Neural progenitor cell (in vitro differentiated cells): ENCODE data around the gene NCOR1.

Source experiments
- EZH2 ChIP-seq: fragments of 200-600 bp; sonication (generic); IDR thresholded peaks from 2 replicates; pipeline ENCODE4 v1.6.1; 2017; ENCODE audit warnings: antibody characterized with exemption, mild to moderate bottlenecking, moderate library complexity
- EZH2phosphoT487 ChIP-seq: fragments of 200-600 bp; sonication (generic); IDR thresholded peaks from 2 replicates; pipeline ENCODE4 v1.6.1; 2017; ENCODE audit warnings: antibody characterized with exemption
- TF ChIP-seq, protein P1 (sequence below): fragments of 200-600 bp; sonication (generic); IDR thresholded peaks from 2 replicates; pipeline ENCODE4 v1.5.1; 2017; ENCODE audit warnings: antibody characterized with exemption, mild to moderate bottlenecking

GRCh38 chr17:16215273-16215964 is at the start of gene NCOR1:
- no peak for TF ChIP-seq EZH2
- TF ChIP-seq, protein P1, sequence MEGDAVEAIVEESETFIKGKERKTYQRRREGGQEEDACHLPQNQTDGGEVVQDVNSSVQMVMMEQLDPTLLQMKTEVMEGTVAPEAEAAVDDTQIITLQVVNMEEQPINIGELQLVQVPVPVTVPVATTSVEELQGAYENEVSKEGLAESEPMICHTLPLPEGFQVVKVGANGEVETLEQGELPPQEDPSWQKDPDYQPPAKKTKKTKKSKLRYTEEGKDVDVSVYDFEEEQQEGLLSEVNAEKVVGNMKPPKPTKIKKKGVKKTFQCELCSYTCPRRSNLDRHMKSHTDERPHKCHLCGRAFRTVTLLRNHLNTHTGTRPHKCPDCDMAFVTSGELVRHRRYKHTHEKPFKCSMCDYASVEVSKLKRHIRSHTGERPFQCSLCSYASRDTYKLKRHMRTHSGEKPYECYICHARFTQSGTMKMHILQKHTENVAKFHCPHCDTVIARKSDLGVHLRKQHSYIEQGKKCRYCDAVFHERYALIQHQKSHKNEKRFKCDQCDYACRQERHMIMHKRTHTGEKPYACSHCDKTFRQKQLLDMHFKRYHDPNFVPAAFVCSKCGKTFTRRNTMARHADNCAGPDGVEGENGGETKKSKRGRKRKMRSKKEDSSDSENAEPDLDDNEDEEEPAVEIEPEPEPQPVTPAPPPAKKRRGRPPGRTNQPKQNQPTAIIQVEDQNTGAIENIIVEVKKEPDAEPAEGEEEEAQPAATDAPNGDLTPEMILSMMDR = peak; percentile 44
- TF ChIP-seq EZH2phosphoT487 = no peak
